ENCODE data around the gene PSME1. TPM values are rescaled to one million over a fixed set of nuclear protein-coding genes. Genes with fewer than 3 reads are reported as not detected.

Gene PSME1
- total and polyA plus RNA-seq, 2 experiments from 2014 or later: 61.1 to 215 TPM

- TF ChIP-seq ZNF462 (CRISPR knock-in tag; IDR thresholded peaks at IDR 0.05): no peak
These were observed 14.6 kb downstream of the PSME1 start (continued) for GRCh38 chr14:24150567-24150966.

- H3K27ac ChIP-seq (ENCODE audit: low read depth): no peak overlapping the region
- H2AFZ ChIP-seq: no peak overlapping the region
- H3K4me2 ChIP-seq: no peak overlapping the region
- H3K27me3 ChIP-seq (ENCODE audit: insufficient read depth): no peaks in the 10 kb centered on the region
- peaks cover 33% of the 10 kb centered on the region for H3K36me3 ChIP-seq (ENCODE audit: insufficient read depth)
- DNase-seq (ENCODE audit: low spot score) (no peak), ATAC-seq (no peak)
- H3K79me2 ChIP-seq (replicated peaks; ENCODE audit: insufficient read depth): peaks cover 23% of the 10 kb centered on the region
- H3K9me2 ChIP-seq (ENCODE audit: insufficient read depth): no peaks in the 10 kb centered on the region
- H3K27me3 Mint-ChIP-seq (ENCODE audit: insufficient read depth, low read depth, poor library complexity): peaks cover 11% of the 10 kb centered on the region
- peaks cover 71% of the 10 kb centered on the region for H3K36me3 Mint-ChIP-seq (ENCODE audit: low read depth)
- H3K4me1 Mint-ChIP-seq: peaks cover 14% of the 10 kb centered on the region
- no peaks in the 10 kb centered on the region; the same call in 2 of the 3 replicates for H3K9me3 Mint-ChIP-seq
- no peak overlapping the region for H3K27ac Mint-ChIP-seq
- peaks cover 6% of the 10 kb centered on the region; the same call in 1 of the 2 replicates for H3K4me1 ChIP-seq (ENCODE audit: insufficient read depth)
- H3F3A ChIP-seq (replicated peaks; ENCODE audit: low read depth): no peaks in the 10 kb centered on the region
- no peak overlapping the region for H3K4me3 ChIP-seq
- peaks cover 12% of the 10 kb centered on the region; the same call in 1 of the 2 replicates for H4K20me1 ChIP-seq (replicated peaks; ENCODE audit: insufficient read depth)
- no peak overlapping the region for H3K4me3 Mint-ChIP-seq
- TF ChIP-seq JUNB (IDR thresholded peaks at IDR 0.05; ENCODE audit: unreplicated experiment) (no peak), ETS1 (IDR thresholded peaks at IDR 0.05) (no peak), ZNF331 (CRISPR knock-in tag; IDR thresholded peaks at IDR 0.05; ENCODE audit: low read depth) (no peak), STAT1 (IDR thresholded peaks at IDR 0.05; ENCODE audit: unreplicated experiment) (no peak), ZNF114 (CRISPR knock-in tag; IDR thresholded peaks at IDR 0.05) (no peak), EZH2 (IDR thresholded peaks at IDR 0.05; ENCODE audit: low read depth, unreplicated experiment) (no peak), REST (IDR thresholded peaks at IDR 0.05; ENCODE audit: unreplicated experiment) (no peak), EZH2phosphoT487 (IDR thresholded peaks at IDR 0.05; ENCODE audit: unreplicated experiment) (no peak), POLR2AphosphoS5 (IDR thresholded peaks at IDR 0.05; ENCODE audit: low read depth) (no peak)
These were observed 15.0 kb downstream of the PSME1 start for GRCh38 chr14:24150993-24151392.
